Right cardiac atrium (tissue), 5 donors: Measurements from ENCODE around the gene EXOSC5. TPM values are rescaled to one million over a fixed set of nuclear protein-coding genes. Genes with fewer than 3 reads are reported as not detected.

ENCODE experiments used
- ATAC-seq, 2 donors: fragments of 200-7000 bp; cut with Tn5 transposase; one replicate each; pipeline versions ENCODE4 v1.8.0 to v1.9.1; 2020; ENCODE audit warnings: moderate library complexity in 2 of 2, mild to moderate bottlenecking in 1 of 2
- DNase-seq, 3 donors: peaks; one replicate each; pipeline ENCODE4 v3.0.0-alpha.2; 2020
- H3K27ac ChIP-seq: one replicate; pipeline ENCODE4 v1.5.1; 2013; ENCODE audit warnings: mild to moderate bottlenecking, low read length, control low read depth, moderate library complexity
- H3K27me3 ChIP-seq: one replicate; pipeline ENCODE4 v1.6.1; 2013; ENCODE audit not compliant: control insufficient read depth, insufficient read depth
- H3K4me1 ChIP-seq: one replicate; pipeline ENCODE4 v1.6.1; 2013; ENCODE audit warnings: low read length; ENCODE audit not compliant: control insufficient read depth, insufficient read depth
- H3K4me3 ChIP-seq: one replicate; pipeline ENCODE4 v1.5.1; 2013; ENCODE audit warnings: low read length, control low read depth
- H3K9me3 ChIP-seq: one replicate; pipeline ENCODE4 v1.6.1; 2013; ENCODE audit warnings: low read length; ENCODE audit not compliant: control insufficient read depth
- WGBS: extraction: QIAGEN DNeasy Blood & Tissue Kit; methylation state at CpG from one replicate; pipeline ENCODE4 v1.1.7; 2013; 5-methylcytosine and 5-hydroxymethylcytosine counted together
- intact Hi-C, 4 donors: fragments of 100-400 bp; cut with DNase I; formaldehyde crosslinking; loops; one replicate each; pipeline versions ENCODE4 v1.11.0 to v1.14.0; 2022 to 2023
- polyA plus RNA-seq: library from polyadenylated mRNA; stranded (reverse); fragments of 200-250 nt; gene quantifications from one replicate; pipeline ENCODE4 v1.2.3, GENCODE V29; 2013
- total RNA-seq, 4 donors: library from RNA; stranded (reverse); fragmentation: NEBNext Ultra II Directional; extraction: Animal tissue kit (Norgen Biotek cat#: 25700); gene quantifications; one replicate each; pipeline ENCODE4 v1.2.1, GENCODE V29; 2021
- donor health status: healthy with polysubstance abuse.
- donor health status: DM: no; HTN: yes; CAD: no.
- donor health status: DM: no; HTN: no; CAD: no.
- donor health status: DM: no; HTN: yes; CAD: no; lungs with severe emphysema.
- donor health status: DM: yes; HTN: yes; CAD: no.

EXOSC5 gene
- total and polyA plus RNA-seq, 5 donors, result 8.6 to 12.6 (median 12.1) TPM

GRCh38 chr19:41426116-41426841, 29.1 kb upstream of the EXOSC5 start:
- ATAC-seq, result peak; percentile 3 to 5
- WGBS, result 75% methylated on average over 36 of the region's 36 CpGs
- Histone ChIP-seq H3K9me3 (no peaks in the 10 kb centered on the region), H3K4me3 (peak overlapping the region; percentile 74), H3K27me3 (no peaks in the 10 kb centered on the region), H3K4me1 (peaks cover 5% of the 10 kb centered on the region), H3K27ac (peak overlapping the region; percentile 78)
- DNase-seq, result peak in 2 of 3 donors; percentile 61 to 71
- intact Hi-C loops, result no loop called here

- WGBS, result 92% methylated on average over 28 of the region's 28 CpGs
- Histone ChIP-seq H3K4me1 (peaks cover 2% of the 10 kb centered on the region), H3K4me3 (no peak overlapping the region), H3K27me3 (no peaks in the 10 kb centered on the region), H3K27ac (no peak overlapping the region), H3K9me3 (no peaks in the 10 kb centered on the region)
- ATAC-seq, result no peak
- DNase-seq, result peak in 1 of 3 donors; percentile 46
- intact Hi-C loops, result no loop called here
Observed at GRCh38 chr19:41425174-41426115, 28.3 kb upstream of the EXOSC5 start.

GRCh38 chr19:41424335-41425173, 27.4 kb upstream of the EXOSC5 start:
- no peak overlapping the region for H3K27ac ChIP-seq
- ATAC-seq, result no peak
- H3K4me1 ChIP-seq, result peaks cover 2% of the 10 kb centered on the region
- intact Hi-C loops, result no loop called here
- H3K9me3 ChIP-seq, result no peaks in the 10 kb centered on the region
- H3K27me3 ChIP-seq, result no peaks in the 10 kb centered on the region
- 82% methylated on average over 21 of the region's 21 CpGs for WGBS
- no peak overlapping the region for H3K4me3 ChIP-seq
- peak in 1 of 3 donors; percentile 54 for DNase-seq

GRCh38 chr19:41422955-41423354, 25.8 kb upstream of the EXOSC5 start:
- no peak for ATAC-seq
- H3K9me3 ChIP-seq, result no peaks in the 10 kb centered on the region
- DNase-seq, result peak in 1 of 3 donors; percentile 42
- intact Hi-C loops, result no loop called here
- no peak overlapping the region for H3K27ac ChIP-seq
- 92% methylated on average over 12 of the region's 12 CpGs for WGBS
- peaks cover 2% of the 10 kb centered on the region for H3K4me1 ChIP-seq
- H3K27me3 ChIP-seq, result no peaks in the 10 kb centered on the region
- no peak overlapping the region for H3K4me3 ChIP-seq

- ATAC-seq (no peak), DNase-seq (peak in 1 of 3 donors; percentile 35)
- Histone ChIP-seq H3K9me3 (no peaks in the 10 kb centered on the region), H3K27me3 (no peaks in the 10 kb centered on the region), H3K4me1 (peaks cover 2% of the 10 kb centered on the region), H3K4me3 (no peak overlapping the region), H3K27ac (no peak overlapping the region)
- intact Hi-C loops, result no loop called here
- WGBS, result 83% methylated on average over 18 of the region's 18 CpGs
Observed at GRCh38 chr19:41422456-41422855, 25.3 kb upstream of the EXOSC5 start.

GRCh38 chr19:41421973-41422372, 24.8 kb upstream of the EXOSC5 start:
- intact Hi-C loops, result no loop called here
- 94% methylated on average over 20 of the region's 20 CpGs for WGBS
- no peak for ATAC-seq
- DNase-seq, result peak in 2 of 3 donors; percentile 48 to 52
- Histone ChIP-seq H3K9me3 (no peaks in the 10 kb centered on the region), H3K4me3 (no peak overlapping the region), H3K27me3 (no peaks in the 10 kb centered on the region), H3K4me1 (peaks cover 2% of the 10 kb centered on the region), H3K27ac (no peak overlapping the region)

GRCh38 chr19:41421314-41421713, 24.2 kb upstream of the EXOSC5 start:
- H3K27ac ChIP-seq, result no peak overlapping the region
- intact Hi-C loops, result no loop called here
- ATAC-seq, result no peak

GRCh38 chr19:41420101-41420880, 23.1 kb upstream of the EXOSC5 start:
- Histone ChIP-seq H3K27me3 (no peaks in the 10 kb centered on the region), H3K4me1 (no peaks in the 10 kb centered on the region), H3K4me3 (no peak overlapping the region), H3K27ac (no peak overlapping the region), H3K9me3 (no peaks in the 10 kb centered on the region)
- WGBS, result 63% methylated on average over 8 of the region's 8 CpGs
- no peak for ATAC-seq
- peak in 1 of 3 donors; percentile 10 for DNase-seq
- intact Hi-C loops, result no loop called here

More at GRCh38 chr19:41421314-41421713, 24.2 kb upstream of the EXOSC5 start:
- WGBS, result 89% methylated on average over 6 of the region's 6 CpGs
- DNase-seq, result no peak
- no peak overlapping the region for H3K4me3 ChIP-seq
- no peaks in the 10 kb centered on the region for H3K27me3 ChIP-seq
- no peaks in the 10 kb centered on the region for H3K9me3 ChIP-seq
- H3K4me1 ChIP-seq, result peaks cover under 1% of the 10 kb centered on the region

GRCh38 chr19:41416194-41416674, 19.1 kb upstream of the EXOSC5 start:
- intact Hi-C loops, result no loop called here
- H3K27me3 ChIP-seq, result no peaks in the 10 kb centered on the region
- H3K9me3 ChIP-seq, result no peaks in the 10 kb centered on the region
- WGBS, result 84% methylated on average over 12 of the region's 12 CpGs
- DNase-seq (no peak), ATAC-seq (peak in 1 of 2 donors; percentile 18)
- no peak overlapping the region for H3K4me3 ChIP-seq
- H3K27ac ChIP-seq, result no peak overlapping the region
- peaks cover 6% of the 10 kb centered on the region for H3K4me1 ChIP-seq

- no peaks in the 10 kb centered on the region for H3K27me3 ChIP-seq
- H3K27ac ChIP-seq, result no peak overlapping the region
- WGBS, result 85% methylated on average over 9 of the region's 9 CpGs
- DNase-seq (no peak), ATAC-seq (no peak)
- peaks cover 15% of the 10 kb centered on the region for H3K4me1 ChIP-seq
- intact Hi-C loops, result no loop called here
- no peaks in the 10 kb centered on the region for H3K9me3 ChIP-seq
- H3K4me3 ChIP-seq, result no peak overlapping the region
Observed at GRCh38 chr19:41415154-41415571, 18.0 kb upstream of the EXOSC5 start.
